DMS153 treated with DMSO at 0.1 percent for 48 hours (cell line): ENCODE data around the gene NUAK1.
"Not testable (repeated sequence)": the region's sequence is repeated elsewhere in the genome, so short reads cannot be mapped to it uniquely, and the experiment has no call there.

Experiments
- DNase-seq: peaks from one replicate; lab custom pipeline; 2025; ENCODE audit not compliant: unreplicated experiment; lab: John Stamatoyannopoulos, UW

NUAK1 gene

DNA sequence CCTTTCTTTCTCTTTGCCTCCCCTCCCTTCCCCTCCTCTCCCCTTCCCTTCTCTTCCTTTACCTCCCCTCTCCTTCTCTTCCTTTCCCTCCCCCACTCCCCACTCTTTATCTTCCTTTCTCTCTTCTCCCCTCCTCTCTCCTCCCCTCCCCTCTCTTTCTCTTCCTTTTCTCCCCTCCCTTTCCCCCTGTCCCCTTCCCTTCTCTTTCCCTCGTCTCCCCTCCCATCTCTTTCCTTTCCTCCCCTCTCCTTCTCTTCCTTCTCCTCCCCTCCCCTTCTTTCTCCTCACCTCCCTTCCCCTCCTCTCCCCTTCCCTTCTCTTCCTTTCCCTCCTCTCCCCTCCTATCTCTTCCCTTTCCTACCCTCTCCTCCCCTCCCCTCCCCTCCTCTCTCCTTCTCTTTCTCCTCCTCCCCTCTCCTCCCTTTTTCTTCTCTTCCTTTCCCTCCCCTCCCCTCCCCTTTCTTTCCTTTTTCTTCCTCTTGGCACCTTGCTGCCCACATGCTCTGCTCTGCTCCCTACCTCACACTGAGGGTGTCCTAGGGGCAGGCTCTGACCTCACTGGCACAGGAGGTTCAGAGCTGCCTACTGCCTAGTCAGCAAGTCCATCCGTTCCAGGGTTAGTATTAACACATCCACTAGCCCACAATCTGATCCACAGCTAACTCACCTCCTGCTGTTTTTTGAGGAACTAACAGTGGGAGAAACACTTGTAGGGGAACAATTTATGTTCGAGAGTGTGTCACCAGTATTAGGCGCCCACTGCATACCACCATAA lies 101.0 kb downstream of the NUAK1 start:
- no peak for DNase-seq

DNA sequence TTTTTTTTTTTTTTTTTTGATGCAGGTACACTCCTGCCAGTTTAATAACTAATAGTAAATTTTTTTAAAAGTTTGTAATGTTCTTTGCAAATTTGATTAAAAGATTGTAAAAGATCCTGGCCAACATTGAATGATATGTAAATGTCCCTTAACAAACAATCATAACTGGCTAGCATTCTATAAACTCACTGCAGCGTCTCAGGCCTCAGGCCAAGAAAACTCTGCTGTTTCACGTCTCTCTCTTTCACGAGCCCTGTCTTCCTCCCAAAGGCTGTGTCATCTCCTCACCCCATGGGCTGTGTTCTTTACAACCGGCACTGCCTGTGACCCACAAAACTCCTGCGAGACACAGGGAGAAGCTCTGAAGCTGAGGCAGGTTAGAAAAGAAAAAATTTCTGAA lies 103.3 kb downstream of the NUAK1 start:
- DNase-seq: no peak

DNA sequence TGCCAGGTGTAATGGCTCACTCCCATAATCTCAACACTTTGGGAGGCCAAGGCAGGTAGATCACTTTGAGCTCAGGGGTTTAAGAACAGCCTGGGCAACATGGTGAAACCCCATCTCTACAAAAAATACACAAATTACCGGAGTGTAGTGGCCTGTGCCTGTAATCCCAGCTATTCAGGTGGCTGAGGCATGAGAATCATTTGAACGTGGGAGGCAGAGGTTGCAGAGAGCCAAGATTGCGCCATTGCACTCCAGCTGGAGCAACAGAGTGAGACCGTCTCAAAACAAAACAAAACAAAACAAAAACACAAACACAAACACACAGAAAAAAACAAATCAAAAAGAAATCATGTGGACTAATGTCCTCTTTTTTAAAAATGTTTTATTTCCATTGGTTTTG lies 104.4 kb downstream of the NUAK1 start:
- DNase-seq: no peak

DNA sequence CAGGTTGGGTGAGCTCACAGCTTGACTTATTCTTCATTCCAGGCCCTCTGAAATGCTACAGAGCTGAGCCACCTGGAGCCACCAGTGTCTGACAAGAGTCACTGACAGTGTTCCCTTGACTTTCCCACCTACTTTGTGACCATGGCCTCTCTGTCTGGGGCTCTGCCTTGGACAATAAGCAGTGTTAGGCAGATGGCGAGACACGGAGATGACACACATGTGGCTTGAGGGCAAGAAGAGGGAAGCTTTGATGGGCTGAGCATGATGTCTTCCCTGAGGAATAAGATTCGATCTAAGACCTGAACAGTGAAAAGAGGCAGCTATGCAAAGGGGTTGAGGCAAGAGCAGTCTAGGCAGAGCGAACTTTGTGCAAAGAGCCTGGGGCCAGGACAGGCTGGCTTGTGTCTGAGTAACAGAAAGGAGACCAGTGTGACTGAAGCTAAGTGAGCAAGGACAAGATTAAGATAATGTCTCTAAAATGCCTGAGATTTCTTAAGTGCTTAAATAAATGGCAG lies 105.5 kb downstream of the NUAK1 start:
- DNase-seq: no peak

DNA sequence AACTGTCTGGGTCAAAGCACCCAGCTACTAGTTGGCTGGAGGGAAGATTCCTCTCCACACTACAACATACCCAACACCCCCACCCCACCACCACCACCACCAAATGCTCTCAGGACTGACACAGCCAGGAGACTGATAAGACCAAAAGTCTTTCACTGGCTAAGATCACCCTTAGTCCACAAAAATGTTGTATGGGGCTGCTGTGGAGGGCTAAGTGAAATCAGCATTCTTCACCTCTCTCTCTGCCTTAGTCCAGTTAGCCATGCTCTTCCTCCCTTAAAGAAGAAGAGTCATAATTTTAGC lies 106.2 kb downstream of the NUAK1 start:
- DNase-seq: no peak

DNA sequence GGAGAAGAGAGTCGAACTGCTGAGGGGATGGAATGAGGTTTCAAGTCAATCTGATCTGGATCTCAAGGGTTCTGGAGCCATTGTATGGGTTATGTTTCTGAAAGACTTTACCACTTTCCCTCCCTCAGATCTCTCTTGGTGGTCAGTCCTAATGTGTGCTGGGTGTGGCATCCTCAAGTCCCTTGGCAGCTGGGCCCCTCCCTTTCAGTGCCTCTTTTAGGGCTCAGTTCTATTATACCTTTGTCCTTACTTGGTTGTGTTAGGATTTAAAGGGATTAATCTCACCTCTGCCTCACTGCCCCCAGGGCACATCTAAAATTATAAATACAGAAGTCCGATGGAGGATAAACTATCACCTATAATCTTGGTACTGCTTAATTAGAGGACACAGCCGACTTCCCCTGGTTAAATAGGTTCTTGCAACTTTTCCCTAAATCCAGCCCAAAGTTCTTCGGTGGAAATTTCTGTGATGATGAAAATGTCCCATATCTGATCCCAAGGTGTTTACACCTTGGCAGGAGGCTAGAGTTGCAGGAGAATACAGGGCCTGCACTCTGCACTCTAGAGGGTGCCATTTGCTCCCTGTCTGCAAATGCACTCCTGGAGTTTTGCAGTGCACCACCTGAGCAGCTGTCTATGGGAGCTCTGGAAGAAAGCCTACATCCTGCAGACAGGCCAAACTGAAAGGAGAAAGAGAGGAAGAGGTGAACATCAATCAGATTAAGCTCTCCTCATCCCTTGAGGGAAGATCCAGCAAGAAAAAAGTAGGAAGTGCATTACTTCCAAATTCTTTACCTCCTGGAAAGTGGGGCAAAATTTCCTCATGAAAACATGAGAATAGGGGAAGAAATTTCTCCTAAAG lies 106.8 kb downstream of the NUAK1 start:
- DNase-seq: no peak

DNA sequence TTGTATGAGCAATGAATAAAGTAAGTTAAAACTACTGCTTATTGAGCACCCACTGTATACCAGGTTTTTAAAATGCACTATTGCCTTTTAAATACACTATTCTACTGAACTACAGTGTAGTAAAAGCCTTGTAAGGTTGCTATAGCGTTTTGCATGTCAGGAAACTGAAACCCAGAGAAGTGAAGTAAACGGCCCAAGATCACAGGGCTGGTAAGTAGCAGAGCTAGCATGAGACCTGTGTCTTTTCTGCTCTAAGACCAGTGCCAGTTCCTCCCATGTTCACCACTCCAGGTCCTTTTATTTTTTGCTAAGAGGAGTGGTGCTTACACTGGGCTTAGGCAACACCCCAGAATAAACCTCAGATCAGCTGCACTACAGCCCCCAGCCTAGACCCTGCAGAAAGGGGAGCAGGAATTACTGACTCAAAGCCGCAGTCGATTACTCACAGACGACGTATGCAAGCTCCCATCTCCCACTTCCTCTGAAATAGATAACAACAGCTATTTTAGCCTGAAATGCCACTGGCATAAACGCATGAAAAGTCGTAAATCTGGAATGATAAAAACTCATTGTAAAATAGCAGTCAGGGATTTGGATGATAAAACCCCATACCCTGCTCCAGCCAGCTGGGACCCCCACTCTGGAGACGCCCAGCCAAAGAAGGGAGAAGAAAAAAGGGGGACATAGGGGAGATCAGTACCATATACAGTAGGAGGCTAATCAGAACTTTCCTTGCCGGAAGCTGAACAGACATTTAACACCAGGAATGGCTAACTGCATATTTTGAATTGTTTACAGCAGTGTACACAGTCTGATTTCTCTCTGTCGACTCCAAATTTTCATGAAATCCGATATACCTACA lies 108.3 kb downstream of the NUAK1 start:
- no peak for DNase-seq

DNA sequence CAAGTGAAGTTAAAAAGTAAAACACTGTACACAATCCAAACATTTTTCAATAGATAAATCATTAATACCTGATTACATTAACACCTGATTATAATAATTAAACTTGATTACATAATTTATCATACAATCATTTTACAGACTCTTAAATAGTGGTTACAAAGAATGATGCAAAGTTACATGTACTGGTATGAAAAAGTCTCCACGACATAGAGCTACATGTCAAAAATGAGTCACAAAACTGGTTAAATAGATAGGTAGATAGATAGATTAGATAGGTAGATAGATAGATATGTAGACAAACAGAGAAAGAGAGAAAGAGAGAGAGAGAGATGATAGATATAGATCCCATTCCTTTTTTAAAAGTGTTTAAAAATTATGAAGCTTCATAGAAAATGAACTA lies 109.2 kb downstream of the NUAK1 start:
- no peak for DNase-seq

DNA sequence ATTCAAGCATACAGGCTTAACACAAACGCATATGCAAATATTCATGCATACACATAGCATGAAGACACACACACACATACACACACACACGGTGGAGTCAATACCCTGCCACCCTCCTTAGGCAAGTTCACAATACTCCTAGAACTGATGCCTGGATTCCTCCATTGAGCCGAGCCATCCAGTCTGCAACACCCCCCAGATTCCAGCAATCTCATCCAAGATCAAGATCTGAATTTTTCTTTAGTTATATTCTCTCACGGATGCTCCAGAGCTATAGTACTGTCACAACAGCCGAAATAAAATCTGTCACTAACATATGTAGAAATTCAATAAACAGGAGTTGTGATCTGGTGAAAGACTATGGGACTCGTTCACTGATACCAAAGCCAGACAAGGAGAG lies 110.8 kb downstream of the NUAK1 start:
- DNase-seq: no peak

DNA sequence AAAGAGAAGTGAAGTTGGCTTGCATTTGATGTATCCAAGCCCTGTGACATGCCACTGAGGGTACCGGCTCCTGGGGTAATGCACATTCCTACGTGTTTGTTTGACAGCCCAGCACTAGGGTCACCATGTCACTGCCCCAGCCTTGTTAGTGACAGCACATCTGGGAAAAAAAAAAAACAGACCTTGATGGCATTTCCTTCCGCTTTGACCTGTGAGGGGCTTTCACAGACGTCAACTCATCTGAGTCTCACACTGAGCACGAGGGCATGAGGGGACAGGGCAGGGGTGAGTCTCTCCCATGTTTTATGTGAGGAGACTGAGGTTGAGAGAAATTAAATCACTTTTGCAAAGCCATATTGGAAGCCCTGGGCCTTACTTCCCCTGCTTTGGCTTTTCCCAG lies 111.5 kb downstream of the NUAK1 start:
- DNase-seq: no peak

DNA sequence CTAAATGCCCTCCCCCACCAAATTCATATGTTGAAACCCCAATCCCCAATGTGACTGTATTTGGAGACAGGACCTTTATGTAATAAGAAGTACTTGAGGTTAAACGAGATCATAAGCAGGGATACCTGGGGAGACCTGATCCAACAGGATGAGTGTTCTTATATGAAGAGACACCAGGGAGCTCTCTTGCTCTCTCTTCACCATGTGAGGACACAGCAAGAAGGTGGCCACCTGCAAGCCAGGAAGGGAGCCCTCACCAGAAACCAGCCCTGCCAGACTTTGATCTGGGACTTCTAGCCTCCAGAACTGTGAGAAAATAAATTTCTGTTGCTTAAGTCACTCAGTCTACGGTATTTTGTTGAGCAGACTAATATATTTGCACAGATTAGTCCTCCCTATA lies 113.6 kb downstream of the NUAK1 start:
- DNase-seq: no peak

DNA sequence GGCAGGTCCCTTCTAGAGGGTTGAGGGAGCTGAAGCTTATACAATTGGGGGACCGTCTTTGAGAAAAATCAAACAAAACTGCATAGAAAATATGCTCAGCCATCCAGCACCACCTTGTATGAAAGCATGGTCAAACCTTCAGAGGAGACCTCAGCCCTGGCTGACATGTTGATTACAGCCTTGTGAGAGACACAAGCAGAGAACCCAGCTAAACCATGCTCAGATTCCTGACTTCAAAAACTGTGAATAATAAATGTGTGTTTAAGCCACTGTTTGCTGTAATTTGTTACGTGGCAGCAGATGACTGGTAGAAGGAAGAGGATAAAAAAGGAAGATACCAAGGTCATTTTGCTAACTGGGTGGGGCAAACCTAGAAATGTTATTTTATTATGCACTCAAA lies 115.7 kb downstream of the NUAK1 start:
- DNase-seq: no peak

DNA sequence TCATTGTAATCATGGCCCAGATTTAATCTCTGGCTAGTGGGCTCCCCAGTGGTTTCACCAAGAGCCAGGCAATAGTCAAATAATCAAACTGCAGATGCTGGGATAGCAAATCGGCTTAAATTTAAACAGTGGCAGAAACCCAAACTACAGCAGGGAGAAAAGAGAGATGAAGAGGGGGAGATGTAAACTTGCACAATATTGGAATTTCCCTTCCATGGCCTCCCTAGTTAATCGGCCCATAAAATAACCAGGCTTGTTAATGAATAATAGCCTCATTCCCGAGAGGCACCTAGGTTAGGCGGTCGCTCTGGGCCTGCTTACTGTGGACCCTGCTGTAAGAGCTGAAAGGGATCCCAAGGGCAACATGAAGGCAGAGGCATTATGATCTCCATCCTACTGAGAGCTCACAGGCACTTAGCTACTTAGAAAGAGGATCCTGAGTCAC lies 116.2 kb downstream of the NUAK1 start:
- DNase-seq: no peak

DNA sequence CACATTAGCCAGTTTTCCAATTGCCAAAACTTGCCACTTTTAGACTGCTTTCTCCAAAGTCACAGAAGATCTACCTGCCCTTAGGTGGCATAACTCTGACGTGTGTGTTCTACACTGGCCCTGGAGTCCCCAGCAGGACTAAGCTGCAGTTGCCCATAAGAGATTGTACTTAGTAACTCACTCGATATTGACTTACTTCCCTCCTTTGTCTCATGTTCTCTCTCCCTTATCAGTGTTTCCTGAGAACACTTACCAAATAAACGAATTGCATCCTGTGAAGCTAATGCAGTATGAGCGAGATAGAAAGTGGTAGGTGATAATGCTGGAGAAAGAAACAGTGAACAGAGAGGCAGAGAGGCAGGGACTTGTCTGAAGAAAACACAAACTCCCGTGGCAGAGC lies 117.2 kb downstream of the NUAK1 start:
- DNase-seq: no peak

DNA sequence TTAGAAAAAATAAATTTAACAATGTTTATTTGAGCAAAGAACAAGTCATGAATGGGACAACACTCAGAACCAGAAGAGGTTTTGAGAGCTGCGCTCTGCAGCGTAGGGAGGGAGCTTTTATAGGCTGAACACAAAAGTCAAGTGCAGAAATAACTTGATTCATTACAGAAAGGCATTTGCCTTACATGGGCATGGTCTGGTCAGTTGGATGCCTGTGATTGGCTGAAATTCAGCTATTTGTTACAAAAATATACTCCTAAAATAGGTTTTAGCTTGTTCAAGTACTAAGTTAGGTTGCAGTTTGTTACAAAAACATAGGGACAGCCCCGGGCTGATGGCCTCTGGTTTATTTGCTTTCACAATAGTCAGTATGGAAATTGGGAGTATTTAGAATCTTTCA lies 118.0 kb downstream of the NUAK1 start:
- DNase-seq: no peak

DNA sequence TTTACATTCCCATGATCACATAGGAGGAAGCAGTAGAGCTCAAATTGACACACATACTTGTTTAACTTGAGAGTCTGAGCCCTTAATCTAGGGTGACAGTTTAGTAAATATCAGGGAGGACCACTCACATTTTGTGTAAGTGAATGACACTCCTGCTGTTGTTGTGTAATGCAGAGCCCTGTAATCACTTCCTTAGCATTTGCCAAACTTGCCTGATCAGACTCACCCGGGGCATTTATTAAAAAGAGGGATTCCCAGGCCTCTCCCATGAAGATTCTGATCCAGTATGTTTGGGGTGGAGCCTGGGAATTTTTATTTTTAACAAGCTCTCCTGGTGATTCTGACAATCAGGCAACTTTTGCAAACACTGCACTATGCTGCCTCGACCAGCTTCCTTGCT lies 119.6 kb downstream of the NUAK1 start:
- no peak for DNase-seq

DNA sequence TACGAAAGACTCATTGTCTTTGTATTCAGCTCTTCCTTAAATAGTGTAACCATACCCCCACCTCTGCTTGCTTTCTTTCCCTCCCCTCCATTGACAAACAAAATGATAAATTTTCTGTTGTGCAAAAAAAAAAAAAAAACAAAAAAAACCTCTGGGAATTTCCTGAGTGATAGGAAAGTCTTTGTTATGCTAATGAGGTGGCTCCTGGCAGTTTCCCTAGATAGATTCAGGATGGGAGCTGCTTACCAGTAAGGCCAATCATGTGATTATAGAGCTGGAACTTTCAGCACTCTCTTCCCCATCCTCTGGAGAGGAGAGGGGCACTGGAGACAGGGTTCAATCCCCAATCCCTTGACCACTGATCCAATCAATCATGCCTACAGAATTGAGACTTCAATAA lies 120.5 kb downstream of the NUAK1 start:
- DNase-seq: no peak

DNA sequence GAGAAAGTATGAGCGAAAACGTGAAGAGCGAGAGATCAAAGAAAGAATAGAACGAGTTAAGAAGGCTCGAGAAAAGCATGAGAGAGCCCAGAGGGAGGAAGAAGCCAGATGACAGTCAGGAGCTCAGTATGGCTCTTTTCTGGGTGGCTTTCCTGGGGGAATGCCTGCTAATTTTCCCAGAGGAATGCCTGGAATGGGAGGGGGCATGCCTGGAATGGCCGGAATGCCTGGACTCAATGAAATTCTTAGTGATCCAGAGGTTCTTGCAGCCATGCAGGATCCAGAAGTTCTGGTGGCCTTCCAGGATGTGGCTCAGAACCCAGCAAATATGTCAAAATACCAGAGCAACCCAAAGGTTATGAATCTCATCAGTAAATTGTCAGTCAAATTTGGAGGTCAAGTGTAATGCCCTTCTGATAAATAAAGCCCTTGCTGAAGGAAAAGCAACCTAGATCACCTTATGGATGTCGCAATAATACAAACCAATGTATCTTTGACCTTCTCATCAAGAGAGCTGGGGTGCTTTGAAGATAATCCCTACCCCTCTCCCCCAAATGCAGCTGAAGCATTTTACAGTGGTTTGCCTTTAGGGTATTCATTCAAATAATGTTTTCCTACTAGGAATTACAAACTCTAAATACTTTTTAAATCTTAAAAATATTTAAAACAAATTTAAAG lies 122.0 kb downstream of the NUAK1 start:
- DNase-seq: not testable (repeated sequence)

DNA sequence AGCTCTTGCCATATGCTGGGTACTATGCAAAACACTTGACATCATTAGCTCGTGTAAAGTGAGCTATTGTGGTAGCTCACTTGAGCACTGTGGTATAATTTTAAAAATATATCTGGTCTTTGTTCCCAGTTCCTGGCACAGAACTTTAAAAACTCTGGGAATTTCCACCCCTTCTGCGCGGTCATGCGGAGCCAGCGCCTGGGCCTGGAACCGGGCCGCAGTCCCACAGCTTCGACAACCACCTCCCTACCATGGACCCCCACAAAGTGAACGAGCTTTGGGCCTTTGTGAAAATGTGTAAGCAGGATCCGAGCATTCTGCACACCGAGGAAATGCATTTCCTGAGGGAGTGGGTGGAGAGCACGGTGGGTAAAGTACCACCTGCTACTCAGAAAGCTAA lies 123.1 kb downstream of the NUAK1 start:
- DNase-seq: no peak

DNA sequence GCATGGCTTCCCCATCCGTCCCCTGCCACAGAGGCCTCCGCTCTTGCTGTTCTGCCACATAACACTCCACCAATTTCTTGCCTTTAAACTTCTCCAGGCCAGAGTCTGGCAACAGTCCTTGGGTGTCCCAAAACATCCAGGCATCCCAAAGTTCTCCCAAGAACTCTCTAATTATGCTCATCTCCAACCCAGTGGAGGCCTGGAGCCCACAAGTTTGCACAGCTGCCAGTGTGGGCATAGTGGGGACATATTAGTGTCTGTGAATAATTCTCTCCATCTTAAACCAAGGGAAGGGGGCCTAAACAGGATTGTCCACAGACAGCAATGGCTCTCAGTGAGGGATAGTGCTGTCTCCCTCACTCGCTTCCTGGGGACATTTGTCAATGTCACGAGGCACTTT lies 124.8 kb downstream of the NUAK1 start:
- DNase-seq: no peak
